ENCODE data around the gene ACTL10. TPM values are rescaled to one million over a fixed set of nuclear protein-coding genes. Genes with fewer than 3 reads are reported as not detected.
A peak's percentile ranks its signal among the peaks of the same experiment; 100 is the strongest.

ACTL10 gene
- total and polyA plus RNA-seq, 2 of the 13 experiments (the other 11 are each of a cell fraction or from before 2014, with no cell fraction given) = not detected

- no peak for TF ChIP-seq HMGXB3 (CRISPR knock-in tag; IDR thresholded peaks at IDR 0.05; ENCODE audit: borderline replicate concordance)
- no peak; the same call in 1 of the 2 replicates for TF ChIP-seq ZBTB3 (CRISPR knock-in tag; IDR thresholded peaks at IDR 0.05; ENCODE audit: borderline replicate concordance, low read depth)
- 0 out of 2 replicates have a peak, but pooled peaks have one; percentile 59 for TF ChIP-seq DZIP1 (CRISPR knock-in tag; IDR thresholded peaks at IDR 0.05)
- TF ChIP-seq SNAPC2 (CRISPR knock-in tag; IDR thresholded peaks at IDR 0.05) = peak; percentile 91
- peak; percentile 31; the same call in 1 of the 2 replicates for TF ChIP-seq KDM6A (CRISPR knock-in tag; IDR thresholded peaks at IDR 0.05; ENCODE audit: low read depth)
- TF ChIP-seq KAT2B (IDR thresholded peaks at IDR 0.05; ENCODE audit: borderline replicate concordance, low read depth, low read length) = no peak
- peak; percentile 71 for TF ChIP-seq ZNF709 (CRISPR knock-in tag; IDR thresholded peaks at IDR 0.05)
- no peak for TF ChIP-seq PLRG1 (conservative IDR thresholded peaks at IDR 0.05)
- no peak for TF ChIP-seq ZNF720 (CRISPR knock-in tag; IDR thresholded peaks at IDR 0.05)
- peak; percentile 92 for TF ChIP-seq TEAD3 (CRISPR knock-in tag; optimal IDR thresholded peaks at IDR 0.05; ENCODE audit: borderline replicate concordance)
- no peak for TF ChIP-seq ZNF883 (CRISPR knock-in tag; IDR thresholded peaks at IDR 0.05; ENCODE audit: not compliant biosample characterization)
- TF ChIP-seq GPBP1L1 (CRISPR knock-in tag; IDR thresholded peaks at IDR 0.05) = no peak
- TF ChIP-seq NR2F1 (CRISPR knock-in tag; IDR thresholded peaks at IDR 0.05) = peak in 1 of 2 experiments; percentile 75; a peak in 2 of 4 replicates
- TF ChIP-seq ZBTB7B (CRISPR knock-in tag; IDR thresholded peaks at IDR 0.05) = peak; percentile 87
- no peak for TF ChIP-seq ZNF557 (CRISPR knock-in tag; IDR thresholded peaks at IDR 0.05)
- 0 out of 2 replicates have a peak, but pooled peaks have one; percentile 57 for TF ChIP-seq ZNF160 (CRISPR knock-in tag; IDR thresholded peaks at IDR 0.05)
- TF ChIP-seq ZFAT (CRISPR knock-in tag; conservative IDR thresholded peaks at IDR 0.05) = no peak
- no peak for TF ChIP-seq MTF1 (CRISPR knock-in tag; IDR thresholded peaks at IDR 0.05)
- TF ChIP-seq ZNF235 (CRISPR knock-in tag; IDR thresholded peaks at IDR 0.05; ENCODE audit: borderline replicate concordance) = 0 out of 2 replicates have a peak, but pooled peaks have one; percentile 18
- TF ChIP-seq JUN (CRISPR knock-in tag; IDR thresholded peaks at IDR 0.05) = peak; percentile 70; the same call in 1 of the 2 replicates
- TF ChIP-seq THYN1 (CRISPR knock-in tag; IDR thresholded peaks at IDR 0.05; ENCODE audit: borderline replicate concordance, low read depth) = no peak
Measured at GRCh38 chr20:33701629-33702450, 35.1 kb downstream of the ACTL10 start (continued).
